SK-N-SH treated with all-trans-retinoic acid at 6 μM for 48 hours (cell line): ENCODE measurements around the gene CPD.
"Not testable (repeated sequence)": the region's sequence is repeated elsewhere in the genome, so short reads cannot be mapped to it uniquely, and the experiment has no call there.

Source experiments
- ATAC-seq: fragments of 200-7000 bp; cut with Tn5 transposase; 3 replicates; pipeline ENCODE4 v1.9.1; 2020; ENCODE audit warnings: mild to moderate bottlenecking, moderate library complexity
- ARNTL ChIP-seq: fragments of 450-650 bp; formaldehyde crosslinking; IDR thresholded peaks from 2 replicates; pipeline ENCODE4 v1.5.0; 2020; ENCODE audit warnings: low read depth, mild to moderate bottlenecking, moderate library complexity, borderline replicate concordance
- BACH2 ChIP-seq: fragments of 250-450 bp; sonication (Bioruptor Pico); IDR thresholded peaks from 2 replicates; pipeline ENCODE4 v1.9.0; 2021; ENCODE audit warnings: mild to moderate bottlenecking, borderline replicate concordance
- CSDC2 ChIP-seq: fragments of 250-450 bp; sonication (Bioruptor Pico); IDR thresholded peaks from 2 replicates; pipeline ENCODE4 v1.5.0; 2020; ENCODE audit warnings: mild to moderate bottlenecking, moderate library complexity
- ISL1 ChIP-seq: fragments of 250-450 bp; sonication (Bioruptor Pico); IDR thresholded peaks from 2 replicates; pipeline ENCODE4 v2.1.2; 2022; ENCODE audit warnings: mild to moderate bottlenecking, moderate library complexity
- OSR1 ChIP-seq: fragments of 250-450 bp; sonication (Bioruptor Pico); IDR thresholded peaks from 2 replicates; pipeline ENCODE4 v1.8.0; 2022; ENCODE audit warnings: moderate library complexity, mild to moderate bottlenecking, inconsistent platforms
- PATZ1 ChIP-seq: fragments of 250-450 bp; sonication (Bioruptor Pico); IDR thresholded peaks from 2 replicates; pipeline ENCODE4 v1.8.0; 2020; ENCODE audit warnings: mild to moderate bottlenecking, moderate library complexity, borderline replicate concordance
- POU6F1 ChIP-seq: fragments of 250-450 bp; sonication (Bioruptor Pico); IDR thresholded peaks from 2 replicates; pipeline ENCODE4 v1.8.0; 2021; ENCODE audit warnings: low read depth, mild to moderate bottlenecking, moderate library complexity, borderline replicate concordance
- PPARA ChIP-seq: fragments of 250-450 bp; sonication (Bioruptor Pico); IDR thresholded peaks from 2 replicates; pipeline ENCODE4 v1.5.0; 2020; ENCODE audit warnings: mild to moderate bottlenecking, borderline replicate concordance
- RARB ChIP-seq: fragments of 250-450 bp; sonication (Bioruptor Pico); IDR thresholded peaks from 2 replicates; pipeline ENCODE4 v1.8.0; 2021; ENCODE audit warnings: mild to moderate bottlenecking, moderate library complexity
- SNAI2 ChIP-seq: fragments of 250-450 bp; sonication (Bioruptor Pico); IDR thresholded peaks from 2 replicates; pipeline ENCODE4 v1.5.0; 2020; ENCODE audit warnings: mild to moderate bottlenecking, moderate library complexity
- TCF4 ChIP-seq: fragments of 250-450 bp; sonication (Bioruptor Pico); IDR thresholded peaks from 2 replicates; pipeline ENCODE4 v1.8.0; 2021; ENCODE audit warnings: mild to moderate bottlenecking, moderate library complexity, borderline replicate concordance
- TOX ChIP-seq: fragments of 250-450 bp; sonication (Bioruptor Pico); IDR thresholded peaks from 2 replicates; pipeline ENCODE4 v1.8.0; 2021; ENCODE audit warnings: mild to moderate bottlenecking, moderate library complexity, borderline replicate concordance
- TSHZ2 ChIP-seq: fragments of 250-450 bp; sonication (Bioruptor Pico); IDR thresholded peaks from 2 replicates; pipeline ENCODE4 v1.5.0; 2020; ENCODE audit warnings: mild to moderate bottlenecking, moderate library complexity
- ZFP3 ChIP-seq: fragments of 250-450 bp; sonication (Bioruptor Pico); IDR thresholded peaks from 2 replicates; pipeline ENCODE4 v1.5.0; 2020; ENCODE audit warnings: mild to moderate bottlenecking, moderate library complexity
- ZFP30 ChIP-seq: fragments of 450-650 bp; formaldehyde crosslinking; IDR thresholded peaks from 2 replicates; pipeline ENCODE4 v1.5.0; 2022; ENCODE audit warnings: mild to moderate bottlenecking, moderate library complexity
- ZNF565 ChIP-seq: fragments of 450-650 bp; formaldehyde crosslinking; conservative IDR thresholded peaks from 2 replicates; pipeline ENCODE4 v1.5.0; 2020; ENCODE audit warnings: low read depth, mild to moderate bottlenecking, moderate library complexity
- ZNF70 ChIP-seq: fragments of 450-650 bp; formaldehyde crosslinking; IDR thresholded peaks from 2 replicates; pipeline ENCODE4 v1.5.0; 2020; ENCODE audit warnings: mild to moderate bottlenecking, moderate library complexity
- ZNF8 ChIP-seq: fragments of 450-650 bp; formaldehyde crosslinking; IDR thresholded peaks from 2 replicates; pipeline ENCODE4 v1.5.0; 2020; ENCODE audit warnings: mild to moderate bottlenecking, moderate library complexity
- TF ChIP-seq, protein P1 (sequence below): fragments of 250-450 bp; sonication (Bioruptor Pico); IDR thresholded peaks from 2 replicates; pipeline ENCODE4 v1.5.1; 2020; ENCODE audit warnings: low read depth, mild to moderate bottlenecking, moderate library complexity

The CPD gene

GRCh38 chr17:30413109-30413508 is 34.4 kb downstream of the CPD start (continued):
- TF ChIP-seq TSHZ2 (CRISPR knock-in tag) (no peak), CSDC2 (CRISPR knock-in tag) (no peak), ZFP30 (CRISPR knock-in tag) (no peak), ZFP3 (CRISPR knock-in tag) (no peak), TOX (CRISPR knock-in tag) (no peak)

- peak; percentile 31; the same call in 2 of the 3 replicates for ATAC-seq
- no peak for TF ChIP-seq ZNF565 (CRISPR knock-in tag)
- no peak for TF ChIP-seq OSR1 (CRISPR knock-in tag)
- TF ChIP-seq BACH2 (CRISPR knock-in tag) = no peak
- no peak for TF ChIP-seq ZNF8 (CRISPR knock-in tag)
- TF ChIP-seq POU6F1 (CRISPR knock-in tag) = no peak
- TF ChIP-seq TOX (CRISPR knock-in tag) = no peak
- TF ChIP-seq SNAI2 (CRISPR knock-in tag) = no peak
- TF ChIP-seq PATZ1 (CRISPR knock-in tag) = no peak
- TF ChIP-seq TCF4 (CRISPR knock-in tag) = no peak
- no peak for TF ChIP-seq RARB (CRISPR knock-in tag)
- TF ChIP-seq PPARA = no peak
- TF ChIP-seq ARNTL (CRISPR knock-in tag) = no peak
- TF ChIP-seq ZFP30 (CRISPR knock-in tag) = no peak
- no peak for TF ChIP-seq ZFP3 (CRISPR knock-in tag)
- TF ChIP-seq TSHZ2 (CRISPR knock-in tag) = no peak
- TF ChIP-seq ZNF70 (CRISPR knock-in tag) = no peak
- TF ChIP-seq, protein P1, sequence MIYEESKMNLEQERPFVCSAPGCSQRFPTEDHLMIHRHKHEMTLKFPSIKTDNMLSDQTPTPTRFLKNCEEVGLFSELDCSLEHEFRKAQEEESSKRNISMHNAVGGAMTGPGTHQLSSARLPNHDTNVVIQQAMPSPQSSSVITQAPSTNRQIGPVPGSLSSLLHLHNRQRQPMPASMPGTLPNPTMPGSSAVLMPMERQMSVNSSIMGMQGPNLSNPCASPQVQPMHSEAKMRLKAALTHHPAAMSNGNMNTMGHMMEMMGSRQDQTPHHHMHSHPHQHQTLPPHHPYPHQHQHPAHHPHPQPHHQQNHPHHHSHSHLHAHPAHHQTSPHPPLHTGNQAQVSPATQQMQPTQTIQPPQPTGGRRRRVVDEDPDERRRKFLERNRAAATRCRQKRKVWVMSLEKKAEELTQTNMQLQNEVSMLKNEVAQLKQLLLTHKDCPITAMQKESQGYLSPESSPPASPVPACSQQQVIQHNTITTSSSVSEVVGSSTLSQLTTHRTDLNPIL (CRISPR knock-in tag) = no peak
- TF ChIP-seq, all 23 proteins: peak for 0
These were observed 35.8 kb downstream of the CPD start for GRCh38 chr17:30414486-30414885.

DNA sequence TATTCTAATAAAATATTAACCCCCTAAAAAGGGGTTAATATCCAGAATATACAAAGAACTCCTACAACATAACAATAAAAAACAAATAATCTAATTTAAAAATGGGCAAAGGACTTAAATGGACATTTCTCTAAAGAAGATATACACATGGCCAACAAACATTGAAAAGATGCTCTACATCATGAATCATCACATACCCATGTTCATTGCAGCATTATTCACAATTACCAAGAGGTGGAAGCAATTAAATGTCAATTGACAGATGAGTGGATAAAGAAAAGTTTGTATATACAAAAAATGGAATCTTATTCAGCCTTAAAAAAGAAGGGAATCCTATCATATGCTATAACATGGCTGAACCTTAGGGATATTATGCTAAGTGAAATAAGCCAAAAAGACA is 36.8 kb downstream of the CPD start:
- TF ChIP-seq ZFP3 (CRISPR knock-in tag) (no peak), ISL1 (CRISPR knock-in tag) (peak; percentile 17; the same call in 1 of the 2 replicates)
- ATAC-seq = no peak

- not testable (repeated sequence) for ATAC-seq
These were observed 39.3 kb downstream of the CPD start for GRCh38 chr17:30418070-30418469.
